PFSK-1 (cell line): ENCODE measurements around the gene AKT2.

Experiments
- FOXP2 ChIP-seq: optimal IDR thresholded peaks from 2 replicates; pipeline ENCODE3; 2011; ENCODE audit warnings: borderline replicate concordance, control low read depth, inconsistent platforms; ENCODE audit not compliant: insufficient read depth; ENCODE audit errors: extremely low read length, extremely low read depth
- POLR2AphosphoS5 ChIP-seq: IDR thresholded peaks from 2 replicates; pipeline ENCODE4 v1.6.1; 2012; ENCODE audit warnings: low read depth, mild to moderate bottlenecking, control low read depth, low read length, moderate library complexity
- SIN3A ChIP-seq: IDR thresholded peaks from 2 replicates; pipeline ENCODE4 v1.6.1; 2012; ENCODE audit warnings: mild to moderate bottlenecking, low read length, moderate library complexity, borderline replicate concordance; ENCODE audit not compliant: insufficient read depth
- TAF1 ChIP-seq: IDR thresholded peaks from 2 replicates; pipeline ENCODE4 v1.6.1; 2012; ENCODE audit warnings: low read length, control low read depth, borderline replicate concordance; ENCODE audit not compliant: insufficient read depth
- TF ChIP-seq, protein P1 (sequence below), 2 experiments: IDR thresholded peaks; 2 replicates each; pipeline versions ENCODE4 v1.6.1 to v1.8.0; 2011 to 2012; ENCODE audit warnings: low read depth in 2 of 2, low read length in 2 of 2, control low read depth in 1 of 2, inconsistent platforms in 1 of 2, mild to moderate bottlenecking in 1 of 2, moderate library complexity in 1 of 2; ENCODE audit not compliant: insufficient read depth in 1 of 2

DNA sequence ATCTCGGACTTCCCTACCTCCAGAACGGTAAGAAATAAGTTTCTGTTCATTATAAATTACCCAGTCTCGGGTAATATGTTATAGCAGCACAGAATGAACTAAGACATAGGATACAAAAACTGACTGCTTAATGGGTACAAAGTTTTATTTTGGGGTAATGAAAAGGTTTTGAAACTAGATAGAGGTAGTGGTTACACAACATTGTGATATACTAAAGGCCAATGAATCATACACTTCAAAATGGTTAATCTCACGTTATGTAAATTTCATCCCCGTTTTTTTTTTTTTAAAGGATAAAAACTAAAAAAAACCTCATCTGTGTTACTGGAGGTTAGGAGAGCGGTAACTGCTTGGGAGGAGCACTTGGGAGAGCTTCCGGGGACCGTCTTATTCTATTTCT lies 23.5 kb downstream of the AKT2 start:
- TF ChIP-seq TAF1 = no peak
- TF ChIP-seq SIN3A = no peak
- TF ChIP-seq, protein P1, sequence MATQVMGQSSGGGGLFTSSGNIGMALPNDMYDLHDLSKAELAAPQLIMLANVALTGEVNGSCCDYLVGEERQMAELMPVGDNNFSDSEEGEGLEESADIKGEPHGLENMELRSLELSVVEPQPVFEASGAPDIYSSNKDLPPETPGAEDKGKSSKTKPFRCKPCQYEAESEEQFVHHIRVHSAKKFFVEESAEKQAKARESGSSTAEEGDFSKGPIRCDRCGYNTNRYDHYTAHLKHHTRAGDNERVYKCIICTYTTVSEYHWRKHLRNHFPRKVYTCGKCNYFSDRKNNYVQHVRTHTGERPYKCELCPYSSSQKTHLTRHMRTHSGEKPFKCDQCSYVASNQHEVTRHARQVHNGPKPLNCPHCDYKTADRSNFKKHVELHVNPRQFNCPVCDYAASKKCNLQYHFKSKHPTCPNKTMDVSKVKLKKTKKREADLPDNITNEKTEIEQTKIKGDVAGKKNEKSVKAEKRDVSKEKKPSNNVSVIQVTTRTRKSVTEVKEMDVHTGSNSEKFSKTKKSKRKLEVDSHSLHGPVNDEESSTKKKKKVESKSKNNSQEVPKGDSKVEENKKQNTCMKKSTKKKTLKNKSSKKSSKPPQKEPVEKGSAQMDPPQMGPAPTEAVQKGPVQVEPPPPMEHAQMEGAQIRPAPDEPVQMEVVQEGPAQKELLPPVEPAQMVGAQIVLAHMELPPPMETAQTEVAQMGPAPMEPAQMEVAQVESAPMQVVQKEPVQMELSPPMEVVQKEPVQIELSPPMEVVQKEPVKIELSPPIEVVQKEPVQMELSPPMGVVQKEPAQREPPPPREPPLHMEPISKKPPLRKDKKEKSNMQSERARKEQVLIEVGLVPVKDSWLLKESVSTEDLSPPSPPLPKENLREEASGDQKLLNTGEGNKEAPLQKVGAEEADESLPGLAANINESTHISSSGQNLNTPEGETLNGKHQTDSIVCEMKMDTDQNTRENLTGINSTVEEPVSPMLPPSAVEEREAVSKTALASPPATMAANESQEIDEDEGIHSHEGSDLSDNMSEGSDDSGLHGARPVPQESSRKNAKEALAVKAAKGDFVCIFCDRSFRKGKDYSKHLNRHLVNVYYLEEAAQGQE (IDR thresholded peaks at IDR 0.05; ENCODE audit: insufficient read depth in 1 of 2, low read depth in 2 of 2, low read length in 2 of 2) = no peak
- TF ChIP-seq FOXP2 = no peak
- TF ChIP-seq POLR2AphosphoS5 = no peak
